PC-9 (cell line): ENCODE results near the gene TCEANC2.
"Not testable (repeated sequence)": the region's sequence is repeated elsewhere in the genome, so short reads cannot be mapped to it uniquely, and the experiment has no call there.

Experiments used
- CTCF ChIP-seq: fragments of 200-600 bp; sonication (generic); conservative IDR thresholded peaks from 2 replicates; pipeline ENCODE4 v1.6.1; 2017; ENCODE audit warnings: mixed run types, antibody characterized with exemption, mild to moderate bottlenecking, moderate library complexity
- EZH2 ChIP-seq: fragments of 200-600 bp; sonication (generic); IDR thresholded peaks from 2 replicates; pipeline ENCODE4 v1.8.0; 2017; ENCODE audit warnings: antibody characterized with exemption, low read depth

- not testable (repeated sequence) for TF ChIP-seq EZH2, CTCF
Measured at GRCh38 chr1:54003750-54004480, 49.5 kb upstream of the TCEANC2 start.
